OCI-LY1 (cell line): ENCODE results near the gene CCDC194.

ENCODE experiments used
- H2AFZ ChIP-seq: fragments of 200-600 bp; sonication (generic), shearing (Covaris generic); 2 replicates; pipeline ENCODE4 v1.6.0; 2014; ENCODE audit warnings: antibody characterized with exemption, mild to moderate bottlenecking, low read length
- H3F3A ChIP-seq: fragments of 200-600 bp; sonication (generic), shearing (Covaris generic); 2 replicates; pipeline ENCODE4 v1.6.0; 2014; ENCODE audit warnings: mild to moderate bottlenecking, antibody characterized with exemption, low read length, moderate library complexity; ENCODE audit not compliant: insufficient read depth
- H3K27ac ChIP-seq: fragments of 200-600 bp; sonication (generic); 2 replicates; pipeline ENCODE4 v1.5.1; 2014; ENCODE audit warnings: low read length, mixed run types, mild to moderate bottlenecking, low read depth; ENCODE audit not compliant: poor library complexity, severe bottlenecking
- H3K27me3 ChIP-seq: fragments of 200-600 bp; sonication (generic); 2 replicates; pipeline ENCODE4 v1.6.0; 2014; ENCODE audit warnings: antibody characterized with exemption, mild to moderate bottlenecking, low read length, moderate library complexity; ENCODE audit not compliant: insufficient read depth
- H3K36me3 ChIP-seq: fragments of 200-600 bp; sonication (generic); 2 replicates; pipeline ENCODE4 v1.6.1; 2014; ENCODE audit warnings: mild to moderate bottlenecking, antibody characterized with exemption, low read length, moderate library complexity, mixed read lengths; ENCODE audit not compliant: insufficient read depth
- H3K4me1 ChIP-seq: fragments of 200-600 bp; sonication (generic); 2 replicates; pipeline ENCODE4 v1.5.1; 2014; ENCODE audit warnings: mild to moderate bottlenecking, low read length, moderate library complexity; ENCODE audit not compliant: insufficient read depth, severe bottlenecking
- H3K4me2 ChIP-seq: fragments of 200-600 bp; sonication (generic), shearing (Covaris generic); 2 replicates; pipeline ENCODE4 v1.6.1; 2014; ENCODE audit warnings: low read length
- H3K4me3 ChIP-seq: fragments of 200-600 bp; sonication (generic); 2 replicates; pipeline ENCODE4 v1.5.1; 2014; ENCODE audit warnings: low read length, low read depth, mild to moderate bottlenecking, mixed read lengths; ENCODE audit not compliant: poor library complexity, severe bottlenecking
- H3K79me2 ChIP-seq: fragments of 200-600 bp; shearing (Covaris generic); 2 replicates; pipeline ENCODE4 v1.6.1; 2016; ENCODE audit warnings: mixed run types, low read length, mixed read lengths; ENCODE audit not compliant: insufficient read depth
- H3K9ac ChIP-seq: fragments of 200-600 bp; sonication (generic), shearing (Covaris generic); 2 replicates; pipeline ENCODE4 v1.6.1; 2014; ENCODE audit warnings: mild to moderate bottlenecking, low read length, mixed read lengths
- H3K9me2 ChIP-seq: fragments of 200-600 bp; sonication (generic), shearing (Covaris generic); 2 replicates; pipeline ENCODE4 v1.6.1; 2014; ENCODE audit warnings: low read depth, mild to moderate bottlenecking, low read length, mixed read lengths
- H3K9me3 ChIP-seq: fragments of 200-600 bp; shearing (Covaris generic); 2 replicates; pipeline ENCODE4 v1.6.1; 2014; ENCODE audit warnings: low read length, mixed read lengths
- H4K20me1 ChIP-seq: fragments of 200-600 bp; sonication (generic), shearing (Covaris generic); 2 replicates; pipeline ENCODE4 v1.6.0; 2016; ENCODE audit warnings: mild to moderate bottlenecking, low read length; ENCODE audit not compliant: insufficient read depth
- CTCF ChIP-seq: fragments of 200-600 bp; sonication (generic), shearing (Covaris generic); IDR thresholded peaks from 2 replicates; pipeline ENCODE4 v1.5.1; 2017; ENCODE audit warnings: mild to moderate bottlenecking, antibody characterized with exemption, low read length, moderate library complexity, mixed read lengths
- EZH2 ChIP-seq: fragments of 200-600 bp; sonication (generic), shearing (Covaris generic); IDR thresholded peaks from 2 replicates; pipeline ENCODE4 v1.8.0; 2017; ENCODE audit warnings: borderline replicate concordance, mixed run types, mild to moderate bottlenecking, antibody characterized with exemption, low read length, moderate library complexity, mixed read lengths

Gene CCDC194

GRCh38 chr19:17404621-17405249, 10.7 kb upstream of the CCDC194 start:
- Histone ChIP-seq H3K27ac (peak overlapping the region; percentile 85), H3K36me3 (peaks cover 26% of the 10 kb centered on the region), H2AFZ (no peak overlapping the region), H3K9me3 (no peaks in the 10 kb centered on the region), H3K4me3 (peak overlapping the region; percentile 69), H4K20me1 (no peaks in the 10 kb centered on the region), H3K4me1 (peaks cover 34% of the 10 kb centered on the region), H3K27me3 (no peaks in the 10 kb centered on the region), H3K79me2 (peaks cover 11% of the 10 kb centered on the region), H3K4me2 (peak overlapping the region; percentile 94), H3F3A (no peaks in the 10 kb centered on the region), H3K9ac (peak overlapping the region; percentile 70), H3K9me2 (no peaks in the 10 kb centered on the region)
- no peak for TF ChIP-seq CTCF
- TF ChIP-seq EZH2, result no peak

GRCh38 chr19:17404015-17404414, 10.0 kb upstream of the CCDC194 start:
- H3K4me1 ChIP-seq, result peaks cover 34% of the 10 kb centered on the region
- no peaks in the 10 kb centered on the region for H3K9me3 ChIP-seq
- H3K9me2 ChIP-seq, result no peaks in the 10 kb centered on the region
- no peaks in the 10 kb centered on the region for H4K20me1 ChIP-seq
- H3F3A ChIP-seq, result no peaks in the 10 kb centered on the region
- peaks cover 11% of the 10 kb centered on the region for H3K79me2 ChIP-seq
- peaks cover 28% of the 10 kb centered on the region for H3K36me3 ChIP-seq
- TF ChIP-seq CTCF (no peak), EZH2 (no peak)
- H2AFZ ChIP-seq, result no peak overlapping the region
- peak overlapping the region; percentile 70 for H3K9ac ChIP-seq
- peak overlapping the region; percentile 69 for H3K4me3 ChIP-seq
- peak overlapping the region; percentile 85 for H3K27ac ChIP-seq
- H3K27me3 ChIP-seq, result no peaks in the 10 kb centered on the region
- peak overlapping the region; percentile 94 for H3K4me2 ChIP-seq

GRCh38 chr19:17402982-17403855, 9.2 kb upstream of the CCDC194 start:
- TF ChIP-seq CTCF (no peak), EZH2 (no peak)
- no peaks in the 10 kb centered on the region for H3K27me3 ChIP-seq
- H3K27ac ChIP-seq, result no peak overlapping the region
- H3K4me2 ChIP-seq, result peak overlapping the region; percentile 94; the same call in 1 of the 2 replicates
- peaks cover 11% of the 10 kb centered on the region for H3K79me2 ChIP-seq
- peaks cover 34% of the 10 kb centered on the region for H3K4me1 ChIP-seq
- peaks cover 28% of the 10 kb centered on the region for H3K36me3 ChIP-seq
- H4K20me1 ChIP-seq, result no peaks in the 10 kb centered on the region
- H3K9ac ChIP-seq, result no peak overlapping the region
- H3K4me3 ChIP-seq, result no peak overlapping the region
- H3F3A ChIP-seq, result no peaks in the 10 kb centered on the region
- H3K9me3 ChIP-seq, result no peaks in the 10 kb centered on the region
- no peak overlapping the region for H2AFZ ChIP-seq
- H3K9me2 ChIP-seq, result no peaks in the 10 kb centered on the region
